Medulla oblongata (tissue), 1 donor: ENCODE data around the gene SIRPD.
"Not testable (repeated sequence)": the region's sequence is repeated elsewhere in the genome, so short reads cannot be mapped to it uniquely, and the experiment has no call there.

Experiments
- DNase-seq: peaks from one replicate; pipeline ENCODE4 v3.0.0-alpha.2; 2015; ENCODE audit errors: extremely low spot score

SIRPD gene

DNA sequence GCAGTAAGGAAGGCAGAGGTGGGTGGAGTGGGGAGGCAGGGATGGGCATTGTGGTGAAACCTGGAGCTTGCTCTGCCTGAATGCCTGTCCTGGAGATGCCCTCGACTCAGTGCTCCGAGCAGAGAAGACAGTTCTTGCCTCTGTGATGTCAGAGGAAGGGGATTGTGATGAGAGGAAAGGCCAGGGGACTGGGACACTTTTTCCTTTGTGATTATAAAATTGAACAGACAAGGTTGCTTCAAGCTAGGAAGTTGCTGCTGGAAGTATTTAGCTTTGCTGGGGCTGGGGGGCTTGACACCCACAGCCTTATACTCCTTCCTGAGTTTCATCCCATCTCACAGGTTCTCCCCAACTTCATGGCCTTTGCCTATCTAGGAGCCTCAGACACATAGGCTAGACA lies at the start of gene SIRPD:
Gene SIRPD (minus strand): TSS at position 101 of the 400 bp plus-strand sequence. CDS start 52 bp downstream, at position 49.
- no peak for DNase-seq

GRCh38 chr20:1600736-1601135 lies 43.2 kb upstream of the SIRPD start:
- DNase-seq = no peak

DNA sequence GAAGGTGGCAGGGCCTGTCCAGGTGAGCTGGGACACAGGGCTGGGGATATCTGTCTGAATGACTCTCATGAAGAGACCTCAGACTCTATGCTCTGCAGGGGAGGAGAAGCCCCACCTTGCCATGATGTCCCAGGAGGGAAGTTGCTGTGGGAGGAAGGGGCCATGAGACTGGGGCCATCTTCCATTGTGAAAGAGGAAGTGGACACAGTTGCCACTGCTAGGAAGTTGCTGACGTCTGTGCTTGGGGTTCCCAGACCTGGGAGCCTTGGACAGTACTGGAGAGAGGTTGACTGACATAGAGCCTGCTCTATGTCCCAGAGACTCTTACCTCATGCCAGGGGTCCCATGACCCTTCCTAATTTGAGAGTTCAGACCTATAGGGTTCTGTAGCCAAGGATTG lies 37.8 kb upstream of the SIRPD start:
- DNase-seq = no peak

DNA sequence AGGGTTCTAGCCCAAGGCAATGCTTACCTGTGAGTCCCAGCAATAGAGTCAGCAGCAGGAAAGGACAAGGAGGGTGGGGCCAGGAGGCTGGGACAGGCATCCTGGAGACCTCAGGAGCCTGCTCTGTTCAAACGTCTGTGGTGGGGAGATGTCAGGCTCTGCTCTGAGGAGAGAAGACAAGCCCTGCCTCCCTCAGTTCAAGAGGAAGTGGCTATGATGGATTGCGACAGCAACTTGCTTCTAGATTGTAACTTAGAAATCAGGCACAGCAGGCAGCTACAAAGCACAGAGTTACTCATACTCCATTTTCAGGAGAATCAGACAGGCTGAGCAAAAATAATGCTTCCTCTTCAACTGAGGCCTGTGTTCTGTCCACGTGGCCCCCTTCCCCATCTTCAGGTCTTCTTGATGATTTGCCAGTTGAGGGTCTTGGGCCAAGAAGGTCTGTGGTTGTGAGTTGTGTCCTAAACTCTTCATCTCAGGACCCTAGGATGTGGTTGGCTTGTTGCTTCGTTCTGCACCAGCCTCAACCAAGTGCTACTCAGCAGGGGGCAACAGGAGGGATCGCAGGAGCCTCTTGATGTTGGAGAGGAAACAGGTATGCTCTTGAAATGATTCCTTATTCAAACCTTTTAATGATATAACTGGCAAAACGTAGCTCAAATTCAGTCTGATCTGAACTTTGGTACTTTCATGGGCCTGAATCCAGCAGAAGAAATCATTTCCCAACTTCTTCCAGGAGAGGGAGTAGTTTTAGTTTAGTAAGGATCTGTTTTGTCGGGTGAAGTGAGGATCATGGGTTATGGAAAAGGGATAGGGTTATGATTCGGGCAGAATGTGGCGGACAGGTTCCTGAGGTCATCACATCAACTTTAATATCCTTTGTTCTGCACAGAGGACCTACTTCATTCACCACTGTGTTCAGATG lies 31.3 kb upstream of the SIRPD start:
- DNase-seq = no peak

DNA sequence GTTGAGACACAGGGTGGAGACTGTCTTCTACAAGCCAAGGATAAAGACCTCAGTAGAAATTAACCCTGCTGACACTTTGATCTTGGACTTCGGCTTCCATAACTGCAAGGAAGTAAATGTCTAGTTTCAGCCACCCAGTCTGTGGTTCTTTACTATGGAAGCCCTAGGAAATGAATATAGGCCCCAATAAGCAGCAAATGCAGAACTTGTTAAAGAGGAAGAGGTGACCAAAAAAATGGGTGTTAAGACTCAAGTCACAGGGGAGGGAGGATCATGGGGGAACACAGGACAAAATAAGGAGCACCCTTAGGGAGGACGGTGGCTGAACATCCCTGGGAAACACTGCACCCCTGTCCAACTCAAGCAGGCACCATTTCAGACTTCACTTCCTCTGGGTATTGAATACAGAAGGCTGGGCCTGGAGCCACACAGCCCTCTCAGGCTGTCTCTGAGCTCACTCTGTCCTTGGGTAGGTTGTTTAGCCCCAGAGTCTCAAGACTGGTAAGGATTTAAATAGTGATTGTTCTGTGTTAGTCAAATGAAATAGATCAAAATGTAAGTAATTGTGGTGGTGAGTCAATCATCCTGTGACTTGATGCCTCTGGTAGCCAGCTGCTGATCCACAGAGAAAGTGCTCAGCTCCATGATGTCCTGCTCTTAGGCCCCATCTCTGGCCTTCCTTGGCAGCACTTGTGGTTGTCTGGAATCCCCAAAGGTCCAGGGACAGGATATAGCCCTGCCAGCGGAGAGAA lies 30.5 kb upstream of the SIRPD start:
- DNase-seq = no peak

DNA sequence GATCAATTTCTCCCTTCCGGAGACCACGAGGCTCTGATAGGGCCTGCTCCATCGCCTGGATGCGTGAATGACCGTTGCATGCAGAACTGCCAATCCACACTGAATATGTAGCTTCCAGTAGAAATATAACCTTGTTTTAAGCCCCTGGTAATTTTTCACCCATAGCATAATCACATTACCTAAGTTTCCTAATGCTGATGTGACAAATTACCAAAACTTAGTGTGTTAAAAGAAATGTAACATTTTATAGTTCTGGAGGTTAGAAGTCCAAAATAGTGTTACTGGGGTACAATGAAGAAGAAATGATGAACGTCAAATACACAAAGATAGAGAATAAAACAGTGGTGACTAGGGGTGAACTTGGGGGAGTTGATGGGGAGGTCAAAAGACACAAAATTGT lies 22.0 kb upstream of the SIRPD start:
- DNase-seq = peak; percentile 1

GRCh38 chr20:1577906-1578305 lies 20.4 kb upstream of the SIRPD start:
- peak; percentile 0 for DNase-seq

DNA sequence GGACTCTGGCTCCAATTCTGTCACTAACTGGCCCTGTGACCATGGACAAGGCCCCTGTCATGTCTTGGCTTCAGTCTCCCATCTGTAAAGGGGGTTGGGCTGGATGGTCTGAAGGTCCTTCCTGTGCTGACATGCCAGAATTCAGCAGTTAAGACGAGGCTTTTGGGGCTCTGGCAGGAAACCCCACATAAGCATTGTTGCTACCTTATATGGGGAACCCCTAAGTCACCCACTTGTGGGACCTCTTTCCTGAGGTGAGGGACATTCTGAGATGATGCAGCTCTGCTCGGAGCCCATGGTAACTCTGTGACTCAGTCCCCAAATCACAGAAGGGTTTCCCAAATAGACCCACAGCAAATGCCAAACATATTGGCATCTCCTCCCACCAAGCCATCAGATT lies 19.8 kb upstream of the SIRPD start:
- DNase-seq = peak; percentile 0

DNA sequence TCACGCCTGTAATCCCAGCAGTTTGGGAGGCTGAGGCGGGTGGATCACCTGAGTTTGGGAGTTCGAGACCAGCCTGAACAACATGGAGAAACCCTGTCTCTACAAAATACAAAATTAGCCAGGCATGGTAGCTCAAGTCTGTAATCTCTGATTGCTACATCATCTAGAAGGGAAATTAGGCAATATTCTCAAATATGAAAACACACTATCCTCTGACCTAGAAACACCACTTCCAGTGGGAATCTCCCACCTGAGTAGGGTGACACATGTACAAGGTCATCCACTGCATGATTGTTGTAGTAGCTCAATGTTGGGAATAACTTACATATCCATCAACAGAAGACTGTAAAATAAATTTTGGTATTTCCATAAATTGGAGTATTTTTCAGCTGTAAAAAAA lies 19.1 kb upstream of the SIRPD start:
- peak; percentile 0 for DNase-seq

GRCh38 chr20:1576003-1576402 lies 18.5 kb upstream of the SIRPD start:
- DNase-seq = not testable (repeated sequence)

GRCh38 chr20:1571583-1571982 lies 14.1 kb upstream of the SIRPD start:
- DNase-seq = not testable (repeated sequence)

DNA sequence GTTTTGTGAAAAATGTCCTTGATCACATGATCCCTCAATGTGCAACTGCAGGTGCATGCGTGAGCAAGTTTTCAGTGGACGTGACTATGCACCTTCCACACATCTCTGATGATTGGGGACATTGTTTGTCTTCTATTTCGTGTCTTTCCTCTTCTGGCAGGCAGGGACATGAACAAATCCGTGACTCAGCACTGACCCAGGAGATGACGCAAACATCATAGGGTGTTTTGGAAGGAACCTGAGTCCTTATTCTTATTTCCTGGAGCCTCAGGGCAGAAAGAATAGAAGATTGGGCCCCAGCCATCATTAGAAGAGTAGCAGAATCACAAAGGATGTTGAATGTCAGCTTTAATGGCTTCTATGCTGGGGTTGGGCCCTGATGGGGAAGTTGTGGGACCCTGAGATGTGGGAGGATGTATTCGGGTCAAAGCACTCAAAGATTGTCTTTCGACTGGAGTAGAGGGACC lies 11.9 kb upstream of the SIRPD start:
- peak; percentile 1 for DNase-seq

DNA sequence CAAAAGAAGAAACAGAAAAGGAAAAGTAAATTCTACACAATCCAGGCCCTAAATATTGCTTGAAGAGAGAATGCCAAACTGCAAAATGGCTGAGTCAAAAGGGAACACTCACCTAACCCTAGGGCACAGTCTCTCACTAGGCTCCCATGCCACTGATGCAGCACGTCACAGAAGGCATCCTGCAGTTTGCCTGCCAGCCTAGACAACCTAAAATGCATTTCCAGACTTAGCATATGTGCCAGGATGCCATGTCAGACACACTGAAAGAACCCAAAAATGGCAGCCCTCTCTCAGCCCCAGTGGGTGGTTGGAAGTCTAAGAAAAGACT lies 10.6 kb upstream of the SIRPD start:
- DNase-seq = no peak

GRCh38 chr20:1567392-1568162 lies 10.1 kb upstream of the SIRPD start:
- peak; percentile 31 for DNase-seq

DNA sequence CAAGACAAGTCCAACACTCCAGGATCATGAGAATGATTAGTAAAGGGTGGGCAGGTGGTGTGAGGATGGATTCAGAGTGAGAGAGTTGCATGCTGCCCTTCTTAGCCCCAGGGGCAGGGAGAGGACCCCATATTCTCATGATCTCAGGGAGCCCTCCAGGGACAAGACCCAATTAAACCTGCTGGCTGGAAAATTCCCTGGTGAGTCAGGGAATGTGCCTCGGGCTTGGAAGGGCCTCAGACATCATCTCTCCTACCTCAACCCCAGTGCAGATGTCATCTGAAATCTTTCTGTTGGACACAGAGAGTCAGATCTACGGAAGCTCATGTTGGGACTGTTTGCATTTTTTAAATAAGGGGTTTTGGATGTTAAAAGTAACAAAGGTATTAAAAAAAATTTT lies 9.2 kb upstream of the SIRPD start:
- DNase-seq = peak; percentile 1

DNA sequence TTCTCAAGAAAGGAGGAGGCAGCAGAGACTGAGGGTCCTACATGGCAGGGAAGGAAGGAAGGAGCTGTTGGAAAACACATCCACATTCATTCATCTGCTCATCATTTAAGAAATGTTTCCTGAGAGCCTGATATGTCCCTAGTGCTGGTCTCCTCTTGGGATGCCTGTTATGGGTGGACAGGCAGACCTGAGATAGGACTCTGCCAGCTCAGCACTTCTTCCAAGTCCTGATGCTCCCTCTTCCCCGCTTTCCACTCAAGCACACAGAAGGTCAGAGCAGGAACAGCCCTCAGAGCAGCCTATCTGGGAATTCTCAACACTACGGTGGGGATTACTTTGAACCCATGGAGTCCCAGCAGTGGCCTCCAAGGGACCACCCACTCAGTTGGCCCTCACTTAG lies 8.0 kb upstream of the SIRPD start:
- DNase-seq = peak; percentile 1

- no peak for DNase-seq
Observed at GRCh38 chr20:1563598-1563997, 6.1 kb upstream of the SIRPD start.

GRCh38 chr20:1562622-1563021 lies 5.1 kb upstream of the SIRPD start:
- peak; percentile 2 for DNase-seq

DNA sequence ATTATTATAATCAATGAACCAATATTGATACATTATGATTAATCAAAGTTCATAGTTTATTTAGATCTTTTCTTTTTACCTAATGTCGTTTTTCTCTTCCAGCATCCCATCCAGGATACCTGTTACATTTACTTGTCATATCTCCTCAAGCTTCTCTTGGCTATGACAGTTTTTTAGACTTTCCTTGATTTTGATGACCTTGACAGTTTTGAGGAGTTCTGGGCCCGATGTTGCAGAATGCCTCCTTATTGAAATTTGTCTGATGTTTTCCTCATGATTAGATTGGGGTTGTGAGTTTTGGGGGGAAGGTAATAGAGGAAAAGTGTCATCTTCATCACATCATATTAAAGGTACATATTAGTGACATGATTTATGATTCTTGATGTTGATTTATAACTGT lies 3.8 kb upstream of the SIRPD start:
- DNase-seq = no peak

DNA sequence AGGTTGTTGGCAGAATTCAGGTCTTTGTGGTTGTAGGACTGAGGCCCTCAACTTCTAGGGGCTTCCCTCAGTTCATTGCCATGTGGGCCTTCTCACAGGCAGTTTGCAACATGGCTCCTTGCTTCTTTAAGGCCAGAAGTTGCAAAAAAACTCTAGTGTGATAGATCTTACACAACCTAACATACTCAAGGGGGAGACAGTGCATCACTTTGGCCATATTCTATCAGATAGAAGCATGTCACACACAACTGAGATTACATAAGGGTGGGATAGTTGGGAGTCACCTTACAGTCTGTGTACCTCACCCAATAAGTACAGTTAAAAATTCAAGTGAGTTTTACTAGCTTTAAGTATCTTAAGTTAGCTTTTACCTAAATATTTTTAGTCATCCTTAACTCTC lies 1.6 kb downstream of the SIRPD start:
- DNase-seq = no peak

- no peak for DNase-seq
Observed at GRCh38 chr20:1539816-1540419, 17.6 kb downstream of the SIRPD start.

DNA sequence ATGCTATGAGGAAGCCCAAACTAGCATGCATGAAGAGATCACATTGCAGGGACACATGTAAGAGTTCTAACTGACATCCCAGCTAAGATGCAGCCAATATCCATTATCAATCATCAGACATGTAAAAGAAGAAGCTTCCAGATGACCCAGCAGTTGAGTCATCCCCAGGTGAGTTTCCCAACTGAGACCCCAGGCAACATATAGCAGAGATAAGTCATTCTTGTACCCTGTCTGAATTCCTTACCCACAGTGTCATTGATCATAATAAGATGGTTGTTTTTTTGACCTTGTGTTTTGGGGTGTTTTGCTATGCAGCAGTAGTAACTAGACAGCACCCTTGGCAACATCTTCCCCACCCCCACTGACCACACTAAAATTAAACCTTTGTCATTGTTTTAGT lies 18.9 kb downstream of the SIRPD start:
- DNase-seq = no peak
